Thymus (tissue), 11 donors: ENCODE measurements around the gene SLC8A2. TPM values are rescaled to one million over a fixed set of nuclear protein-coding genes. Genes with fewer than 3 reads are reported as not detected.

Experiments
- DNase-seq, 9 donors: peaks; one replicate each; pipeline ENCODE4 v3.0.0-alpha.2; 2013; ENCODE audit warnings: low spot score in 9 of 9, low read depth in 6 of 9, missing footprints in 1 of 9
- H3K27ac ChIP-seq, 2 donors: one replicate each; pipeline ENCODE4 v1.5.1; 2013; ENCODE audit warnings: control low read depth in 1 of 2, low read depth in 1 of 2, low read length in 1 of 2, mild to moderate bottlenecking in 1 of 2, moderate library complexity in 1 of 2
- H3K27me3 ChIP-seq, 2 donors: one replicate each; pipeline ENCODE4 v1.5.1; 2013; ENCODE audit warnings: low read length in 1 of 2; ENCODE audit not compliant: control insufficient read depth in 2 of 2, insufficient read depth in 1 of 2
- H3K36me3 ChIP-seq, 2 donors: one replicate each; pipeline ENCODE4 v1.5.1; 2013; ENCODE audit warnings: low read length in 1 of 2, mild to moderate bottlenecking in 1 of 2, moderate library complexity in 1 of 2; ENCODE audit not compliant: control insufficient read depth in 2 of 2, insufficient read depth in 2 of 2
- H3K4me1 ChIP-seq, 2 donors: one replicate each; pipeline ENCODE4 v1.5.1; 2013; ENCODE audit warnings: low read length in 2 of 2; ENCODE audit not compliant: control insufficient read depth in 2 of 2, insufficient read depth in 2 of 2
- H3K4me3 ChIP-seq, 2 donors: one replicate each; pipeline ENCODE4 v1.5.1; 2013; ENCODE audit warnings: low read length in 2 of 2, control low read depth in 1 of 2, mild to moderate bottlenecking in 1 of 2
- H3K9me3 ChIP-seq, 2 donors: one replicate each; pipeline ENCODE4 v1.5.1; 2013; ENCODE audit warnings: low read length in 1 of 2, mild to moderate bottlenecking in 1 of 2; ENCODE audit not compliant: control insufficient read depth in 2 of 2, insufficient read depth in 1 of 2
- WGBS: extraction: QIAGEN DNeasy Blood & Tissue Kit; methylation state at CpG from one replicate; pipeline ENCODE4 v1.1.7; 2013; 5-methylcytosine and 5-hydroxymethylcytosine counted together
- polyA plus RNA-seq: library from polyadenylated mRNA; stranded (reverse); fragments of 200-250 nt; gene quantifications from one replicate; pipeline ENCODE4 v1.2.3, GENCODE V29; 2013
- total RNA-seq: library from RNA; stranded (reverse); fragments of 120-200 nt; gene quantifications from one replicate; pipeline ENCODE4 v1.2.4, GENCODE V29; 2013
- donor health status: healthy.

SLC8A2 gene
- total and polyA plus RNA-seq, 2 donors = 0.14 to 0.16 TPM

GRCh38 chr19:47422417-47423163, 49.1 kb downstream of the SLC8A2 start:
- DNase-seq = no peak
- H3K36me3 ChIP-seq = no peaks in the 10 kb centered on the region
- peaks cover 47 to 97% of the 10 kb centered on the region in 2 donors for H3K27me3 ChIP-seq
- no peak overlapping the region for H3K27ac ChIP-seq
- peaks cover 0 to 1% of the 10 kb centered on the region in 2 donors for H3K9me3 ChIP-seq
- H3K4me1 ChIP-seq = peaks cover 2 to 3% of the 10 kb centered on the region in 2 donors
- 12% methylated on average over 1 of the region's 1 CpG for WGBS
- H3K4me3 ChIP-seq = no peak overlapping the region

- WGBS = 4% methylated on average over 31 of the region's 31 CpGs
These were observed 49.8 kb downstream of the SLC8A2 start for GRCh38 chr19:47421844-47422395.

DNA sequence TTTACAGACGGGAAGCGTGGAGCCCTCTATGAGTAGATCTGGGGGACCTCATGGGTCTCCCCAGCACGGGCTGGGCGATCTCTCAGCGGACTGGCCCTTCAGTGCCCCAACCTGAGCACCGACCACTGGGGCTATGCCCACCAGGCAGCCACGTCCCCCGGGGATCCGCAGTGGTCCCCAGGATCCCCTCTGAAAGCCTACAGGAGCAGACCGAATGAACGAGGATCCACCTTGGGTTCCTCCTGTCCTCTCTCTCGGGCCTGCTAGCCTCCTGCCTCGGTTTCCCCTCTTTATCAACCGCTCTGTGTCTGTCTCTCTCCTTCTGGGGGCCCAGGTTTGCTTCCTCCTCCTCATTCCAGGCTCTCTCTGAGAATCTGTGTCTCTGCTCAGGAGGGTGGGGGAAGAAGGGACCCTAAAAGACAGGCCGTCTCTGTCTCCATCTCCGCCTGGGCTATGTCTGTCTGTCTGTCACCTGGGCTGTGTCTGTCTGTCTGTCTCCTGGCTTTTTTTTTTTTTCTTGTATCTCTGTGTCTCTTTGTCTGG, 50.4 kb downstream of the SLC8A2 start:
- peaks cover 0 to 2% of the 10 kb centered on the region in 2 donors for H3K4me1 ChIP-seq
- H3K27me3 ChIP-seq = peaks cover 57 to 97% of the 10 kb centered on the region in 2 donors
- H3K36me3 ChIP-seq = no peaks in the 10 kb centered on the region
- H3K27ac ChIP-seq = no peak overlapping the region
- 8% methylated on average over 16 of the region's 16 CpGs for WGBS
- DNase-seq = no peak
- H3K9me3 ChIP-seq = peaks cover 0 to 1% of the 10 kb centered on the region in 2 donors
- no peak overlapping the region for H3K4me3 ChIP-seq

More at GRCh38 chr19:47421844-47422395, 49.8 kb downstream of the SLC8A2 start:
- Histone ChIP-seq H3K9me3 (peaks cover 0 to 1% of the 10 kb centered on the region in 2 donors), H3K4me3 (no peak overlapping the region), H3K27me3 (peaks cover 51 to 97% of the 10 kb centered on the region in 2 donors), H3K4me1 (peaks cover 0 to 2% of the 10 kb centered on the region in 2 donors), H3K27ac (no peak overlapping the region), H3K36me3 (no peaks in the 10 kb centered on the region)
- DNase-seq = no peak

GRCh38 chr19:47419789-47420188, 51.9 kb downstream of the SLC8A2 start:
- WGBS = 7% methylated on average over 19 of the region's 19 CpGs
- Histone ChIP-seq H3K9me3 (peaks cover 0 to 1% of the 10 kb centered on the region in 2 donors), H3K27ac (no peak overlapping the region), H3K36me3 (no peaks in the 10 kb centered on the region), H3K27me3 (peaks cover 61 to 97% of the 10 kb centered on the region in 2 donors), H3K4me3 (no peak overlapping the region), H3K4me1 (peaks cover 0 to 2% of the 10 kb centered on the region in 2 donors)
- no peak for DNase-seq

GRCh38 chr19:47419030-47419783, 52.5 kb downstream of the SLC8A2 start, which contains the start of gene MEIS3:
Gene MEIS3, minus strand, starts transcription at chr19:47419527. Its CDS starts 446 bp downstream, at chr19:47419081.
- H3K4me1 ChIP-seq = peaks cover 0 to 2% of the 10 kb centered on the region in 2 donors
- 1% methylated on average over 69 of the region's 70 CpGs for WGBS
- no peak for DNase-seq
- peaks cover 61 to 95% of the 10 kb centered on the region in 2 donors for H3K27me3 ChIP-seq
- no peak within 1 kb of the TSS for H3K27ac ChIP-seq
- H3K9me3 ChIP-seq = peaks cover 0 to 1% of the 10 kb centered on the region in 2 donors
- peak within 1 kb of the TSS in 1 of 2 donors; percentile 7 for H3K4me3 ChIP-seq
- H3K36me3 ChIP-seq = no peaks in the 10 kb centered on the region

GRCh38 chr19:47418692-47419029, 53.0 kb downstream of the SLC8A2 start:
- Histone ChIP-seq H3K27ac (no peak overlapping the region), H3K27me3 (peaks cover 60 to 94% of the 10 kb centered on the region in 2 donors), H3K9me3 (peaks cover 0 to 1% of the 10 kb centered on the region in 2 donors), H3K4me3 (no peak overlapping the region), H3K4me1 (peaks cover 0 to 2% of the 10 kb centered on the region in 2 donors), H3K36me3 (no peaks in the 10 kb centered on the region)
- no peak for DNase-seq
- under 1% methylated on average over 9 of the region's 9 CpGs for WGBS

GRCh38 chr19:47417746-47418691, 53.7 kb downstream of the SLC8A2 start:
- H3K4me3 ChIP-seq = no peak overlapping the region
- WGBS = 6% methylated on average over 34 of the region's 34 CpGs
- H3K27me3 ChIP-seq = peaks cover 54 to 91% of the 10 kb centered on the region in 2 donors
- H3K9me3 ChIP-seq = peaks cover 0 to 1% of the 10 kb centered on the region in 2 donors
- H3K4me1 ChIP-seq = peaks cover 0 to 2% of the 10 kb centered on the region in 2 donors
- no peak for DNase-seq
- no peak overlapping the region for H3K27ac ChIP-seq
- no peaks in the 10 kb centered on the region for H3K36me3 ChIP-seq

DNA sequence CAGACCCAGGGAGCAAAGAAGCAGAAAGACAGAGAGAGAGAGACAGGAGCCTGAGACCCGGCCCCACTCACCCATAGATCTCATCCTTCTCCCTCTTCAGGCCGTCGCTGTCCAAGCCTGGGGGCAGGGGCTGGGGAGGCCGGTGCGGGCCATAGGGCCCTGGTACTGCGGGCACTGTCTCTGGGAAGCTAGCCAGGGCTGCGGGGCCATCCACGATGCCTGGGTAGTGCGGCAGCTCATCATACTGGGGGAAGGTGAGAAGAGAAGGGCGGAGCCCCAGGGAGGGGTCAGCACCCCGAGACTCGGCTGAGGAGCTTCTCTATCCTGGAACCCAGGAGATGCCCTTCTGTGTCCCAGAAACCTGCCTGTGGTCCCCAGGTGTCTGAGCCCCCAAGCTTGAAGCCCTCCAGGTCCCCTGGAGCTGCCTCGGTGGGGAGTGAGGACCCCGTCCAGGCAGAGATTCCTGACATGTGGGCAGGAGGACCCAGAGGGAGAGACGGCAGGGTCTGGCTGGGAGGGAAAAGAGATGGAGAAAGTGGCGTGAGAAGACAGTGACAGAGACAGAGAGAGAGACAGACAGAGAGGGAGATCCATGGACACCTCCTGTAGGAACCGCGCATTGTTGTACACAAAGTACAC, 54.5 kb downstream of the SLC8A2 start:
- Histone ChIP-seq H3K36me3 (no peaks in the 10 kb centered on the region), H3K27ac (no peak overlapping the region), H3K4me3 (no peak overlapping the region), H3K27me3 (peaks cover 54 to 83% of the 10 kb centered on the region in 2 donors), H3K9me3 (peaks cover 0 to 1% of the 10 kb centered on the region in 2 donors), H3K4me1 (peaks cover 0 to 2% of the 10 kb centered on the region in 2 donors)
- no peak for DNase-seq
- 10% methylated on average over 18 of the region's 18 CpGs for WGBS
